Pericardium fibroblast (primary cell): ENCODE data around the gene ACE2. TPM values are rescaled to one million over a fixed set of nuclear protein-coding genes. Genes with fewer than 3 reads are reported as not detected.

ENCODE experiments used
- total RNA-seq: library from RNA; depleted of rRNA; stranded (reverse); fragments of >200 nt; gene quantifications from 2 replicates; pipeline ENCODE4 v1.2.3, GENCODE V29; 2015

The ACE2 gene
- not detected in 2 replicates for total RNA-seq

DNA sequence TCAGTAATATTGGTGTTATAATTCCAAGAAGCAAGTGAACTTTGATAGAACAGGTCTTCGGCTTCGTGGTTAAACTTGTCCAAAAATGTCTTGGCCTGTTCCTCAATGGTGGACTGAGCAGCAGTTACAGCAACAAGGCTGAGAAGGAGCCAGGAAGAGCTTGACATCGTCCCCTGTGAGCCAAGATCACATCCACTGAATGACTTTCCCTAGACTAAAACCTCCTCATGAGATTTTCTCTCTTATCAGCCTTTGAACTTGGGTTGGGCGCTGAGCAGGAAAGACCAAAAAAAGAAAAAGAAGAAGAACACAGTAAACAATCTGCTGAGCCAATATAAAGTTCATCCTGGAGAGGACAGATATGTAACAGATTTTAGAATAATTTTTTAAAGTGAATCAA is at the start of gene ACE2:
ACE2 (minus strand) TSS at position 216 of the 400 bp plus-strand sequence; CDS start at position 167, 49 bp downstream.

Other genes with a start within 250 kb of the ACE2 start
- gene VEGFD, start 216.5 kb downstream of the ACE2 start, total RNA-seq: 0.58 and 6.6 TPM in 2 replicates
- gene PIR, start 107.6 kb downstream of the ACE2 start, total RNA-seq: 24.7 and 30.8 TPM in 2 replicates
- not detected in 2 replicates for gene BMX, start 100.2 kb downstream of the ACE2 start, total RNA-seq
- gene CLTRN, start 63.8 kb upstream of the ACE2 start, total RNA-seq: not detected in 2 replicates
- 1.2 and 6.4 TPM in 2 replicates for gene CA5B, start 137.3 kb upstream of the ACE2 start, total RNA-seq
- gene ZRSR2, start 189.5 kb upstream of the ACE2 start, total RNA-seq: 3.3 and 4.1 TPM in 2 replicates